HUES64 (cell line): Measurements from ENCODE around the gene DCLK3.

Experiments
- H3K27ac ChIP-seq: 2 replicates; pipeline ENCODE4 v1.7.0; 2013; ENCODE audit warnings: low read depth, low read length, inconsistent platforms
- H3K27me3 ChIP-seq: 2 replicates; pipeline ENCODE4 v1.6.1; 2013; ENCODE audit warnings: mild to moderate bottlenecking, low read length; ENCODE audit not compliant: insufficient read depth
- H3K36me3 ChIP-seq: 2 replicates; pipeline ENCODE4 v1.6.1; 2013; ENCODE audit warnings: mild to moderate bottlenecking, low read length; ENCODE audit not compliant: insufficient read depth
- H3K4me1 ChIP-seq: 2 replicates; pipeline ENCODE4 v1.6.1; 2013; ENCODE audit warnings: mild to moderate bottlenecking, low read length, moderate library complexity; ENCODE audit not compliant: insufficient read depth
- H3K4me3 ChIP-seq: 2 replicates; pipeline ENCODE4 v1.5.1; 2013; ENCODE audit warnings: mild to moderate bottlenecking, low read length, moderate library complexity
- H3K9ac ChIP-seq: 2 replicates; pipeline ENCODE4 v1.6.1; 2013; ENCODE audit warnings: mild to moderate bottlenecking, low read depth, low read length
- H3K9me3 ChIP-seq: 2 replicates; pipeline ENCODE4 v1.6.1; 2013; ENCODE audit warnings: low read depth, low read length; ENCODE audit not compliant: insufficient read depth
- WGBS: fragments of 150-250, 120-280 bp; methylation state at CpG from one replicate; pipeline ENCODE4 v1.1.7; 2013; ENCODE audit warnings: missing lambda C conversion rate; 5-methylcytosine and 5-hydroxymethylcytosine counted together

Gene DCLK3

DNA sequence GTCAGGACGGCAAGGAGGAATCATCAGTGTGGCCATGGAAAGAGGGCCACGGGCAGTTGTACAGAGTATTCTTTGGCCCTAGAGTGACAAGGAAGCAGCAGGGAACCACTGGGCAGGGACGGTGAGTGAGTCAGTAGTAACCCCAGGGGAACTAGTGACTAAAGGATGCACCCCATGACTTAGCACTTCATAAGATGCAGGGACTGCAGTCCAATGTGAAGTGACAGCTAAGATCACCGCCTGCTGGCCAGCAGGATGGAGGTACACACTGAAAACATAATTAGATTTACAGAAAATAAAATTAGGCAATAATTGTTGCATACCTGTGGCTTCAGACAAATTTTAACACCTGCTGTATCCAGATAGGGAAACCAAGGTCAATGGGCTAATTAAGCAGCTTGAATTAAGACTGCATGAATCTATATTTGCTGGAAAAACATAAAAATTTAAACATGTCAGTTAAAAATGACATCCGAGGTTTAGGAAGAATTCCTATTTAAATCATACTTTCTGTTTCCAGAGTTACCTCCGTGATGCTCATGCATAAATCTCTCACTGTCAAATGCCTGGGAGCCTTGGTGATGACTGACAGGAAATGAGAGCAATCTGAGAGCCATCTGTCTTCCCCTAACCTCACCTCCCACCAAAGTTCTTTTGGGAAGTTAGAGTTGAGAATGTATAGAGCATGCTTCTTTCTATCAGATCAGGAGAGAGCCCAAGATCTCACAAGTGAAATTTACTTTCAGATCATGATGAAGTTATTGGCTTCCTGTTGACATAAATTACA, 56.5 kb downstream of the DCLK3 start:
- Histone ChIP-seq H3K36me3 (no peaks in the 10 kb centered on the region), H3K9me3 (no peaks in the 10 kb centered on the region), H3K27me3 (no peaks in the 10 kb centered on the region), H3K27ac (no peak overlapping the region), H3K4me3 (no peak overlapping the region), H3K4me1 (no peaks in the 10 kb centered on the region; the same call in 1 of the 2 replicates), H3K9ac (no peak overlapping the region)
- 63% methylated on average over 6 of the region's 6 CpGs for WGBS

GRCh38 chr3:36705015-36705414, 59.3 kb downstream of the DCLK3 start:
- H3K27me3 ChIP-seq: no peaks in the 10 kb centered on the region
- no peaks in the 10 kb centered on the region for H3K9me3 ChIP-seq
- H3K4me1 ChIP-seq: peaks cover 3% of the 10 kb centered on the region
- no peak overlapping the region for H3K4me3 ChIP-seq
- no peak overlapping the region for H3K27ac ChIP-seq
- no peak overlapping the region for H3K9ac ChIP-seq
- no peaks in the 10 kb centered on the region for H3K36me3 ChIP-seq
- 86% methylated on average over 8 of the region's 8 CpGs for WGBS

DNA sequence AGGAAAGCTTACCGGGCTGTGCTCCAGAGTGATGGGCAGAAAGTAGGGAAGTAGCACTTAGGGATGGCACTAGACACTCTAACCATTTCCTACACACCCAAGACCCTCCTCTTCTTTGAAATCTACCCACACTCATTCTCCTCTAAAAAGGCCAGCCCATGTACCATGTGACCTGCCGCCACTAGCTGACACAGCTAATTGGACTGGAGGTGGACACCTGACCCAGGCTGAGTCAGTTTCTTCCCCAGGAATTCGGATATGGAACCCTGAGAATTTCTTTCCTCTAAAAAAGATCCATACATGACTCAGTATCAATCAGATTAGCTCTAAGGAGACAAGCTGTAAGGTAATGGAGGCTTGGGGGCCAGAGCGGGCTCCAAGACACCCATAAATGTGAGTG, 60.1 kb downstream of the DCLK3 start:
- no peak overlapping the region for H3K27ac ChIP-seq
- WGBS: 90% methylated on average over 4 of the region's 4 CpGs
- H3K4me3 ChIP-seq: no peak overlapping the region
- H3K27me3 ChIP-seq: no peaks in the 10 kb centered on the region
- H3K4me1 ChIP-seq: peaks cover 5% of the 10 kb centered on the region
- no peaks in the 10 kb centered on the region for H3K9me3 ChIP-seq
- H3K36me3 ChIP-seq: no peaks in the 10 kb centered on the region
- no peak overlapping the region for H3K9ac ChIP-seq

- no peak overlapping the region for H3K4me3 ChIP-seq
- H3K27ac ChIP-seq: no peak overlapping the region
- WGBS: 85% methylated on average over 2 of the region's 2 CpGs
- H3K9me3 ChIP-seq: no peaks in the 10 kb centered on the region
- no peaks in the 10 kb centered on the region for H3K27me3 ChIP-seq
- no peak overlapping the region for H3K9ac ChIP-seq
- peaks cover 5% of the 10 kb centered on the region; the same call in 1 of the 2 replicates for H3K4me1 ChIP-seq
- no peaks in the 10 kb centered on the region for H3K36me3 ChIP-seq
Measured at GRCh38 chr3:36701249-36701572, 63.1 kb downstream of the DCLK3 start.

DNA sequence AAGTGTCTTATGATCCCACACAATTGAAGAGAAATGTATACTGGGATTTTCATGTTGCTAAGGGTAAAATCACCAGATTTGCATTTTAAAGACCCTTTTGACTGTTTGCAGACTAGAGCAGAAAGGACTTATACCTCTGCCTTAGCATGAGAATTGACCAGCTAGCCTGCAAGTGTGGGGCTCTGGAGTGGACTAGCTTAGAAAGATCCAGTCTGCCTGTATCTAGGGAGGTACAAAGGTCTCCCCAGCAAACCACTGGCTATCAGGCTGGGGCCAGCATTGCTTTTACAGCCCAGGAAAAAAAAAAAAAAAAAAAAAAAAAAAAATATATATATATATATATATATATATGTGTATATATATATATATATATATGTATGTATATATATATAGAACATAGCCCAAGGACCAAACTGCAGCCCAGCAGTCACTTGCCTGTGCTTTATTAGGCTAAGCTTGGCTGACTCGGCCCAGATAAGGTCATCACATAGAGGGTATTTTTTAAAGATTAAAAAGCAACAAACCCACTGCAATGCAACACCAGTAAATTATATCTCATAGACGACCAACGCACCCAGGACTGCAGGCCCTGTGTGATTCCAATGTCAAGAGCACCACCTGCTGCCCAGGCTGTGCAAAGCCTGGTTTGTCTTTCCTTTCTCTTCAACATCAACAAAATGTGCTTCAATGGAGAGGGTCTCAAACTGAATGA, 63.7 kb downstream of the DCLK3 start:
- Histone ChIP-seq H3K27me3 (no peaks in the 10 kb centered on the region), H3K9me3 (no peaks in the 10 kb centered on the region), H3K4me1 (peaks cover 5% of the 10 kb centered on the region; the same call in 1 of the 2 replicates), H3K27ac (no peak overlapping the region), H3K9ac (no peak overlapping the region), H3K36me3 (no peaks in the 10 kb centered on the region), H3K4me3 (no peak overlapping the region)
- WGBS: 0% methylated on average over 2 of the region's 3 CpGs

DNA sequence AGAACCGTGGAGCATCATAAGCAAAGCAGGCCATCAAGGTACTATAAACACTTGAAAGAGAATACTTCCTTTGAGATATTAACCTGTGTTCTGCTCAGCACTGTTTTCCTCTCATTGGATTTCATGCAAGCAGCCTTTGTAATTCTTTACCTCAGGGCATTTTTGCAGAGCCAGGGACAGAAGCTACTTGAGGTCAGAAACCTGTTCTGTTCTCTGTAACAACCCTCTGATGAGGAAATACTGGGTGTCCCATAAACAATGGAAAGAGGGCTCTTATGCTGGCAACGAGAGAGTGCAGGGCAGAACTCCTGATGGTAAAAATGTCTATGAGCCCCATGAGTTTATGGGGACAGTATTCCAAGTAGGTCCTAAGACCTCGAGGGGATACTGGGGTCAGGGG, 66.0 kb downstream of the DCLK3 start:
- no peak overlapping the region for H3K27ac ChIP-seq
- 91% methylated on average over 3 of the region's 3 CpGs for WGBS
- no peaks in the 10 kb centered on the region for H3K27me3 ChIP-seq
- peaks cover 5% of the 10 kb centered on the region; the same call in 1 of the 2 replicates for H3K4me1 ChIP-seq
- H3K36me3 ChIP-seq: no peaks in the 10 kb centered on the region
- no peak overlapping the region for H3K9ac ChIP-seq
- no peak overlapping the region for H3K4me3 ChIP-seq
- peaks cover 7% of the 10 kb centered on the region; the same call in 1 of the 2 replicates for H3K9me3 ChIP-seq

DNA sequence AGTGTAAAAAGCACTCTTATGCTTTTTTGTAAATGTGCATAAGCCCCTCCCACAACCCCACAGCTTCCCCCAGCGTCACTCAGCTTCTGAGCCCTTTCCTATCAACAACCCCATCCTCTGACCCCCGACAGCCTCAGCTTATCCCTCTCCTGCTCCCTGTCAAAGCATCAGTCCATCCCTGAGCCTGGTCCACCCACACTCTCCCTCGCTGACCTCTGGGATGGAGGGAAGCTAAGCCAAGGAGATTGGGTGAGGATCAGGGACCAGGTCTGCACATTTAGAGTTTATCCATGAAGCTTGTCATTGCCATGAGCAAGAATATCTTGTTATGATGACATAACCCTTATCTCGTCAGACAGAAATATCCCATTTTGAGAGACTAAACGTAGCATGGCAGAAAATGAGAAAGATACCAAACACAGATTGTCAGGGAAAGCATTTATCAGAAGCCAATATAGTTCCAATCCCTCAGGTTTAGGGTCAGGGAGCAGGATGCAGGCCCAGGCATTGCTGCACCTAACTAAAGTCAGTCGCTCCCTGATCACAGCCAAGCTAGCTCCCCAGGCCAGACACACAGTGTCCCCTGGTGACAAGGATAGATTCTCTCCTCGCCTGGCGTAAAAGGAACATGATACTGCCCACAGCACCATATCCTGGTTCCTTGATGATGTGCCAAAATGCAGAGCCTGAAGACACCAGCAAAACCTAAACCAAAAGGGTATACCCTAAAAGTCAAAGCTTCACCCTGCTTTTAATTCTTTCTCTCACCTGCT, 66.9 kb downstream of the DCLK3 start:
- Histone ChIP-seq H3K4me1 (peaks cover 5% of the 10 kb centered on the region; the same call in 1 of the 2 replicates), H3K9ac (no peak overlapping the region), H3K9me3 (peaks cover 9% of the 10 kb centered on the region; the same call in 1 of the 2 replicates), H3K27me3 (no peaks in the 10 kb centered on the region), H3K27ac (no peak overlapping the region), H3K36me3 (no peaks in the 10 kb centered on the region), H3K4me3 (no peak overlapping the region)
- WGBS: 89% methylated on average over 8 of the region's 8 CpGs

DNA sequence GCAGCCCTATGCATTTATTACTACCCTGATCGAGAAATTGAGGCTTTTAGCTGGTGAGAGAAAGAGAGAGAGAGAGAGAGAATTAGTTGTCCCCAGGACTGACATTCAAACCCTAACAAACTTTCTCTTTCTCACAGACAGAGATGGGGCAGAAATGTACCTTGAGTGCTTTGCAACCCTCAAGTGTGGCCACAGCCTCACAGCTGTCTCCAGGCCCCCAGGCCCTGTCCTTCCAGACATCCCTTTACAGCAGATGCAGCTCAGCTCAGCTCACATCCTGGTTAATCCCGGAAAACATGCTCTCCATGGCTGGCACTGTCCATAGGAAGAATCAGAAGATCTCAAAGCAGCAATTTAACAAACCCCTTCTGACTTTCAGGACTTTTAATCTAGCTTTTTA, 67.6 kb downstream of the DCLK3 start:
- Histone ChIP-seq H3K4me1 (peaks cover 5% of the 10 kb centered on the region; the same call in 1 of the 2 replicates), H3K36me3 (no peaks in the 10 kb centered on the region), H3K27ac (no peak overlapping the region), H3K27me3 (no peaks in the 10 kb centered on the region), H3K4me3 (no peak overlapping the region), H3K9me3 (peaks cover 9% of the 10 kb centered on the region; the same call in 1 of the 2 replicates), H3K9ac (no peak overlapping the region)
- 86% methylated on average over 1 of the region's 2 CpGs for WGBS

- Histone ChIP-seq H3K4me1 (peaks cover 5% of the 10 kb centered on the region; the same call in 1 of the 2 replicates), H3K36me3 (no peaks in the 10 kb centered on the region), H3K27ac (no peak overlapping the region), H3K9me3 (peaks cover 9% of the 10 kb centered on the region; the same call in 1 of the 2 replicates), H3K4me3 (no peak overlapping the region), H3K9ac (no peak overlapping the region), H3K27me3 (no peaks in the 10 kb centered on the region)
- WGBS: 90% methylated on average over 2 of the region's 2 CpGs
Measured at GRCh38 chr3:36695769-36696137, 68.6 kb downstream of the DCLK3 start.

GRCh38 chr3:36695113-36695768, 69.1 kb downstream of the DCLK3 start:
- no peaks in the 10 kb centered on the region for H3K27me3 ChIP-seq
- no peak overlapping the region for H3K9ac ChIP-seq
- peaks cover 4% of the 10 kb centered on the region; the same call in 1 of the 2 replicates for H3K4me1 ChIP-seq
- 90% methylated on average over 3 of the region's 3 CpGs for WGBS
- no peak overlapping the region for H3K27ac ChIP-seq
- H3K4me3 ChIP-seq: no peak overlapping the region
- H3K9me3 ChIP-seq: peaks cover 9% of the 10 kb centered on the region; the same call in 1 of the 2 replicates
- no peaks in the 10 kb centered on the region for H3K36me3 ChIP-seq
